Adrenal gland (tissue), 5 donors: Measurements from ENCODE around the gene PLAU.

Experiments used
- CTCF ChIP-seq, 6 experiments: fragments of 450-650 bp in 4 of 6; fragments of 200-600 bp in 2 of 6; sonication (generic) in 1 of 6; IDR thresholded peaks; 1 replicate in 5 of 6; 2 replicates in 1 of 6; pipeline versions ENCODE4 v1.5.1 to v1.8.0; 2016 to 2021; ENCODE audit warnings: antibody characterized with exemption in 6 of 6, mild to moderate bottlenecking in 2 of 6, moderate library complexity in 1 of 6
- POLR2A ChIP-seq, 2 donors: fragments of 450-650 bp; IDR thresholded peaks; one replicate each; pipeline ENCODE4 v1.6.1; 2017; ENCODE audit warnings: antibody characterized with exemption in 2 of 2, mild to moderate bottlenecking in 2 of 2, moderate library complexity in 1 of 2
- donor health status: DM: no; HTN: no; CAD: no.

GRCh38 chr10:73881221-73881919 is 29.6 kb upstream of the PLAU start:
- TF ChIP-seq POLR2A (IDR thresholded peaks at IDR 0.05), result no peak
- no peak for TF ChIP-seq CTCF (IDR thresholded peaks at IDR 0.05)
